Skin of body (tissue), 2 donors: ENCODE results near the gene COL18A1. TPM values are rescaled to one million over a fixed set of nuclear protein-coding genes. Genes with fewer than 3 reads are reported as not detected.

Experiments used
- DNase-seq: peaks from one replicate; lab custom pipeline; 2025; lab: John Stamatoyannopoulos, UW
- total RNA-seq: library from RNA; depleted of rRNA; stranded (reverse); fragments of >200 nt; gene quantifications from one replicate; pipeline ENCODE4 v1.2.3, GENCODE V29; 2014

The COL18A1 gene
- total RNA-seq, 1 donor from 2014 or later: 60.9 TPM

GRCh38 chr21:45401916-45402900 lies 2.8 kb upstream of the COL18A1 start:
- no peak for DNase-seq

GRCh38 chr21:45403133-45403824 lies 1.7 kb upstream of the COL18A1 start:
- no peak for DNase-seq

GRCh38 chr21:45403825-45404729 lies 888 bp upstream of the COL18A1 start:
- DNase-seq: no peak

- no peak for DNase-seq
These were observed 380 bp downstream of the COL18A1 start for GRCh38 chr21:45405271-45405818.

GRCh38 chr21:45405819-45406762 lies 1.1 kb downstream of the COL18A1 start:
- DNase-seq: no peak

GRCh38 chr21:45406801-45407628 lies 2.0 kb downstream of the COL18A1 start:
- DNase-seq: peak; percentile 33

- DNase-seq: no peak
These were observed 2.8 kb downstream of the COL18A1 start for GRCh38 chr21:45407629-45408247.

GRCh38 chr21:45408271-45408791 lies 3.4 kb downstream of the COL18A1 start:
- no peak for DNase-seq

GRCh38 chr21:45408801-45409261 lies 3.9 kb downstream of the COL18A1 start:
- no peak for DNase-seq

- no peak for DNase-seq
These were observed 4.6 kb downstream of the COL18A1 start for GRCh38 chr21:45409466-45410150.

- DNase-seq: no peak
These were observed 5.3 kb downstream of the COL18A1 start for GRCh38 chr21:45410151-45410864.

- no peak for DNase-seq
These were observed 6.2 kb downstream of the COL18A1 start for GRCh38 chr21:45410865-45411809.

GRCh38 chr21:45411810-45412206 lies 6.8 kb downstream of the COL18A1 start:
- no peak for DNase-seq

- no peak for DNase-seq
These were observed 7.5 kb downstream of the COL18A1 start for GRCh38 chr21:45412491-45412890.

- DNase-seq: no peak
These were observed 8.1 kb downstream of the COL18A1 start for GRCh38 chr21:45412909-45413611.
